WTC11 (cell line): ENCODE measurements around the gene YWHAQ. TPM values are rescaled to one million over a fixed set of nuclear protein-coding genes. Genes with fewer than 3 reads are reported as not detected.

Experiments used
- ATAC-seq: fragments of 200-7000 bp; cut with Tn5 transposase; 2 replicates; pipeline ENCODE4 v1.10.0; 2021; ENCODE audit warnings: mild to moderate bottlenecking, moderate library complexity
- CTCF ChIA-PET: fragments of 300-600 bp; sonication (Branson Sonifier 250); formaldehyde crosslinking; loops from one replicate; lab custom pipeline; 2021; ENCODE audit warnings: antibody characterized with exemption; lab: Charles Lee
- POLR2A ChIA-PET: fragments of 350-600 bp; sonication (Branson Sonifier 250); formaldehyde crosslinking; loops from one replicate; lab custom pipeline; 2021; ENCODE audit warnings: antibody characterized with exemption; lab: Charles Lee
- DNase-seq: peaks from one replicate; pipeline ENCODE4 v3.0.0; 2021; ENCODE audit warnings: low spot score
- H3K27ac Mint-ChIP-seq: 2 replicates; pipeline ENCODE4 v1.8.0; 2021; ENCODE audit warnings: mixed read lengths
- H3K27me3 Mint-ChIP-seq: 2 replicates; pipeline ENCODE4 v1.8.0; 2021; ENCODE audit warnings: low read depth, mild to moderate bottlenecking, moderate library complexity, mixed read lengths
- H3K36me3 Mint-ChIP-seq: 2 replicates; pipeline ENCODE4 v1.8.0; 2021; ENCODE audit warnings: mixed read lengths
- H3K4me1 Mint-ChIP-seq: 2 replicates; pipeline ENCODE4 v1.8.0; 2022; ENCODE audit warnings: mixed read lengths
- H3K4me3 Mint-ChIP-seq: 2 replicates; pipeline ENCODE4 v1.8.0; 2021; ENCODE audit warnings: mild to moderate bottlenecking, moderate library complexity, mixed read lengths
- H3K9me3 Mint-ChIP-seq: 2 replicates; pipeline ENCODE4 v1.8.0; 2021; ENCODE audit warnings: mixed read lengths
- CREM ChIP-seq: sonication (generic); formaldehyde crosslinking; IDR thresholded peaks from 2 replicates; pipeline ENCODE4 v1.8.1; 2022; ENCODE audit warnings: mild to moderate bottlenecking, missing genetic modification reagents, moderate library complexity
- EMX1 ChIP-seq: fragments of 250-450 bp; sonication (Bioruptor Pico); IDR thresholded peaks from 2 replicates; pipeline ENCODE4 v1.8.0; 2021; ENCODE audit warnings: mild to moderate bottlenecking
- ESRRA ChIP-seq: sonication (generic); formaldehyde crosslinking; IDR thresholded peaks from 2 replicates; pipeline ENCODE4 v1.8.1; 2022; ENCODE audit warnings: mild to moderate bottlenecking, missing genetic modification reagents, borderline replicate concordance
- FOXK1 ChIP-seq: sonication (generic); formaldehyde crosslinking; IDR thresholded peaks from 2 replicates; pipeline ENCODE4 v1.8.0; 2022; ENCODE audit warnings: mild to moderate bottlenecking, moderate library complexity, missing genetic modification reagents
- GABPB1 ChIP-seq: sonication (generic); formaldehyde crosslinking; IDR thresholded peaks from 2 replicates; pipeline ENCODE4 v1.8.1; 2023; ENCODE audit warnings: mild to moderate bottlenecking, missing genetic modification reagents
- KAT7 ChIP-seq: sonication (generic); formaldehyde crosslinking; IDR thresholded peaks from 2 replicates; pipeline ENCODE4 v1.8.1; 2023; ENCODE audit warnings: missing genetic modification reagents, mild to moderate bottlenecking, borderline replicate concordance
- MAX ChIP-seq: sonication (generic); formaldehyde crosslinking; IDR thresholded peaks from 2 replicates; pipeline ENCODE4 v1.8.0; 2022; ENCODE audit warnings: mild to moderate bottlenecking, missing genetic modification reagents
- MYBL2 ChIP-seq: sonication (generic); formaldehyde crosslinking; IDR thresholded peaks from 2 replicates; pipeline ENCODE4 v1.8.1; 2023; ENCODE audit warnings: mild to moderate bottlenecking, moderate library complexity, missing genetic modification reagents
- NFYB ChIP-seq: sonication (generic); formaldehyde crosslinking; conservative IDR thresholded peaks from 2 replicates; pipeline ENCODE4 v1.8.0; 2022; ENCODE audit warnings: low read depth, missing genetic modification reagents
- NR1H2 ChIP-seq: sonication (generic); formaldehyde crosslinking; IDR thresholded peaks from 2 replicates; pipeline ENCODE4 v1.9.0; 2021; ENCODE audit warnings: mild to moderate bottlenecking, moderate library complexity, missing genetic modification reagents
- NR2C2 ChIP-seq: sonication (generic); formaldehyde crosslinking; IDR thresholded peaks from 2 replicates; pipeline ENCODE4 v1.8.0; 2022; ENCODE audit warnings: mild to moderate bottlenecking, missing genetic modification reagents
- NR3C1 ChIP-seq: sonication (generic); formaldehyde crosslinking; conservative IDR thresholded peaks from 2 replicates; pipeline ENCODE4 v1.8.1; 2023; ENCODE audit warnings: low read depth, mild to moderate bottlenecking, missing genetic modification reagents
- TEAD1 ChIP-seq: sonication (generic); formaldehyde crosslinking; IDR thresholded peaks from 2 replicates; pipeline ENCODE4 v1.8.0; 2022; ENCODE audit warnings: mild to moderate bottlenecking, missing genetic modification reagents
- ZBTB21 ChIP-seq: sonication (generic); formaldehyde crosslinking; IDR thresholded peaks from 2 replicates; pipeline ENCODE4 v1.8.1; 2023; ENCODE audit warnings: mild to moderate bottlenecking, missing genetic modification reagents, borderline replicate concordance
- ZBTB43 ChIP-seq: sonication (generic); formaldehyde crosslinking; IDR thresholded peaks from 2 replicates; pipeline ENCODE4 v1.8.1; 2023; ENCODE audit warnings: mild to moderate bottlenecking, missing genetic modification reagents
- ZNF138 ChIP-seq: sonication (generic); formaldehyde crosslinking; conservative IDR thresholded peaks from 2 replicates; pipeline ENCODE4 v1.8.1; 2022; ENCODE audit warnings: mild to moderate bottlenecking, moderate library complexity, missing genetic modification reagents
- ZNF219 ChIP-seq: sonication (generic); formaldehyde crosslinking; IDR thresholded peaks from 2 replicates; pipeline ENCODE4 v1.8.0; 2023; ENCODE audit warnings: missing genetic modification reagents, mild to moderate bottlenecking, borderline replicate concordance
- ZNF317 ChIP-seq: sonication (generic); formaldehyde crosslinking; IDR thresholded peaks from 2 replicates; pipeline ENCODE4 v1.8.1; 2023; ENCODE audit warnings: low read depth, mild to moderate bottlenecking, moderate library complexity, missing genetic modification reagents, borderline replicate concordance
- ZNF512 ChIP-seq: sonication (generic); formaldehyde crosslinking; IDR thresholded peaks from 2 replicates; pipeline ENCODE4 v1.8.1; 2022; ENCODE audit warnings: missing genetic modification reagents, borderline replicate concordance
- total RNA-seq: library from RNA; stranded (reverse); gene quantifications from 3 replicates; pipeline ENCODE4 v1.2.3, GENCODE V29; 2021
- TF ChIP-seq, protein P1 (sequence below): sonication (generic); formaldehyde crosslinking; IDR thresholded peaks from 2 replicates; pipeline ENCODE4 v1.8.0; 2023; ENCODE audit warnings: mild to moderate bottlenecking, missing genetic modification reagents

YWHAQ gene
- total RNA-seq, 1 experiment from 2014 or later = 395 TPM

DNA sequence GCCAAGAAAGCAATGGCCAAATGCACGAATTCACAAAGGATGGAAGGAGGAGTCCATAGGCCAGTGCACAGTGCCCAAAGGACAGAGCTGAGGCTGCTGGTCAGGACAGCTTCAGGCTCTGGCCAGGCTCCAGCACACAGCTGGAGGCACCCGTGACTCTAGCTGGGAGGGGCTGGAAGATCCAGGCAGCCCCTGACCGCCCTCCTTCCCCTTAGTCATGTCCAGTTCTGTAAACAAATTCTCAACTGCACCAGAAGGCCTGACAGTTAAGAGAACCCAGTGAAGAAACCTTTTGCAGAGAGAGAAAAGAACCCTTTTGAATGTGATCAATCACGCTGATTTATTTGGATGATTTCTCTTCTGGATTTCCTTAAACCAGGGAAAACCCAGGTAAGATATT, 7.7 kb upstream of the YWHAQ start (continued):
- TF ChIP-seq GABPB1 (no peak), FOXK1 (CRISPR knock-in tag) (no peak)

- Mint-ChIP-seq H3K4me1 (peaks cover 5% of the 10 kb centered on the region), H3K36me3 (no peaks in the 10 kb centered on the region), H3K27me3 (peaks cover 24% of the 10 kb centered on the region), H3K9me3 (no peaks in the 10 kb centered on the region), H3K4me3 (no peak overlapping the region)
- DNase-seq (no peak), ATAC-seq (no peak)
- CTCF ChIA-PET = no interaction called here
- POLR2A ChIA-PET = no interaction called here
- TF ChIP-seq NR2C2 (CRISPR knock-in tag) (no peak), NFYB (no peak), ZNF512 (CRISPR knock-in tag) (no peak), TEAD1 (no peak), MAX (CRISPR knock-in tag) (no peak), ZNF219 (no peak), NR3C1 (CRISPR knock-in tag) (no peak)
- TF ChIP-seq, all 79 proteins: peak for 0
- no peak overlapping the region for H3K27ac Mint-ChIP-seq
Measured at GRCh38 chr2:9637330-9637729, 6.5 kb upstream of the YWHAQ start.

DNA sequence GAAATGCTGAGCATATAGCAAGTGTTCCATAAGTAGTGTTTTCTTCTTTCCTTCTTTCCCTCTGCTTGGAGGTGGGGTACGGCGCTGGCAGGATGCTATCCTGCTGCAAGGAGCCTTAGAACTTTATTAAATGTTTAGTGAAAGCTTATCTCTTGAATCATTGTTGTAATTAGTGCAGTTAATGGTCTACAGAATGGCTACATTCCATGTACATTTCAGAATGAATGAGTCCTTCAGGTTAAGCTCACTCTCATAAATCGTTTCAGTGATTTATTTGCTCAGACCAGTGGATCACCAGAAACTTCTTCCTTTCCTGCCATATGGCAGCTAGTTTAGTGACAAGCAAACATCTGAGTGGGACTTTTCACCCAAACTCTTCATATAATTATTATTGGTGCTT, 3.3 kb upstream of the YWHAQ start:
- Mint-ChIP-seq H3K27ac (no peak overlapping the region), H3K36me3 (peaks cover 9% of the 10 kb centered on the region), H3K4me3 (no peak overlapping the region), H3K27me3 (peaks cover 33% of the 10 kb centered on the region), H3K9me3 (no peaks in the 10 kb centered on the region), H3K4me1 (peaks cover 11% of the 10 kb centered on the region)
- DNase-seq (no peak), ATAC-seq (no peak)
- CTCF ChIA-PET = interaction anchor here (1.5 kb wide), 1 partner anchor 134 kb away, joined by 3 read pairs; no protein-coding TSS in a partner anchor
- POLR2A ChIA-PET = interaction anchor here (0.9 kb wide), 1 partner anchor 79 kb away, joined by 3 read pairs; the partner anchor contains the start of gene ADAM17
- TF ChIP-seq ZNF317 (CRISPR knock-in tag) (no peak), ZBTB21 (CRISPR knock-in tag) (no peak), EMX1 (CRISPR knock-in tag) (no peak), ESRRA (CRISPR knock-in tag) (no peak), ZNF138 (no peak), MYBL2 (no peak), KAT7 (CRISPR knock-in tag) (no peak), CREM (CRISPR knock-in tag) (no peak), ZBTB43 (CRISPR knock-in tag) (no peak), NR1H2 (CRISPR knock-in tag) (no peak)
- TF ChIP-seq, protein P1, sequence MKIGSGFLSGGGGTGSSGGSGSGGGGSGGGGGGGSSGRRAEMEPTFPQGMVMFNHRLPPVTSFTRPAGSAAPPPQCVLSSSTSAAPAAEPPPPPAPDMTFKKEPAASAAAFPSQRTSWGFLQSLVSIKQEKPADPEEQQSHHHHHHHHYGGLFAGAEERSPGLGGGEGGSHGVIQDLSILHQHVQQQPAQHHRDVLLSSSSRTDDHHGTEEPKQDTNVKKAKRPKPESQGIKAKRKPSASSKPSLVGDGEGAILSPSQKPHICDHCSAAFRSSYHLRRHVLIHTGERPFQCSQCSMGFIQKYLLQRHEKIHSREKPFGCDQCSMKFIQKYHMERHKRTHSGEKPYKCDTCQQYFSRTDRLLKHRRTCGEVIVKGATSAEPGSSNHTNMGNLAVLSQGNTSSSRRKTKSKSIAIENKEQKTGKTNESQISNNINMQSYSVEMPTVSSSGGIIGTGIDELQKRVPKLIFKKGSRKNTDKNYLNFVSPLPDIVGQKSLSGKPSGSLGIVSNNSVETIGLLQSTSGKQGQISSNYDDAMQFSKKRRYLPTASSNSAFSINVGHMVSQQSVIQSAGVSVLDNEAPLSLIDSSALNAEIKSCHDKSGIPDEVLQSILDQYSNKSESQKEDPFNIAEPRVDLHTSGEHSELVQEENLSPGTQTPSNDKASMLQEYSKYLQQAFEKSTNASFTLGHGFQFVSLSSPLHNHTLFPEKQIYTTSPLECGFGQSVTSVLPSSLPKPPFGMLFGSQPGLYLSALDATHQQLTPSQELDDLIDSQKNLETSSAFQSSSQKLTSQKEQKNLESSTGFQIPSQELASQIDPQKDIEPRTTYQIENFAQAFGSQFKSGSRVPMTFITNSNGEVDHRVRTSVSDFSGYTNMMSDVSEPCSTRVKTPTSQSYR = no peak
